ENCODE measurements around the gene PPFIBP2. TPM values are rescaled to one million over a fixed set of nuclear protein-coding genes. Genes with fewer than 3 reads are reported as not detected.

Gene PPFIBP2
- polyA plus RNA-seq, 3 donors, result 5.5 to 22.6 (median 8.1) TPM

DNA sequence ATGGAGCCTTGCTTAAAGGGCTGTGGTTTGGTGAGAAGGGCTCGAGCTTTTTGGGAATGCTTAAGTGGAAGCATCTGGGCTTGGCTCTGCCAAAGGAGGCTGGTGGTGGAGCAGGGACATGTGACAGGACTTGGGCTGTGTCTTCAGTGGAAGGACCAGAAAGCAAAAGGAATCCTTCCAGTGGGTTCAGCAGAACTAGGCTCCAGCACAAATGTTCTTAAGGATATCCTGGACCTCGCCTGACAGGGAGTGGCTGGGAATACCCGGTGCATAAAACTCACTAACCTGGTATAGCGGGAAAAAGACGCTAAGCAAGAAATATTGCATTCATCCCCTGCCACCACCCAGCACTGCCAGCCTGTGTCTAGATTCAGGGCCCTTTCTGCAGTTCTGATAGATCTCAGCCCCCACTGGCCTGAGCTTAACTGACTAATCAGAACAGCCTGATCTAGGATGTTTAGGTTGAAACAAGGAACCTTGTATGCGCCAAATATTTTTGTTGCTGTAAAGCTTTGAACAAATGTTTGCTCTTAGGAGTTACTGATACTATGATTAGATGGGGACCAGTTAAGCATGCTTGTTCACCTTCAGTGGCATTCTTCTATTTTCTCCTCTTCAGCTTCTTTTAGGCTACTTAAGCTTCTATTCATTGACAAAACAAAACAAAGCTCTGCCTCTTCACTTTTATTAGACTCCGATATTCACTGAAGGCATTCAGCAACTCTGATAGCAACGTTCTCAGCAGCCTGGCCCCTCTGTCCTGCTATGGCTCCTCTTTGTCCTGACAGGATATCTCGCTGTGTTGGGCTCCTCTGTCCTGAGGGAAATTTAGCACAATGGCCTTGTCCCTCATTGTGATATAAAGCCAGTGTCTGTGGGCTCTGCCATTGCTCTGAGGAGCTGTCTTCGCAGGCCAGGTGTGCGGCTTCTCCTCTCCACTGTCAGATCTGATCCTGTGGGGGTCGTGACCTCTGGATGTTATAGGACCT lies 25.0 kb downstream of the PPFIBP2 start:
- WGBS, 3 donors, result 78 to 87% (median 85%) methylated on average over 12 of the region's 12 CpGs
- no peak overlapping the region for H3K27ac ChIP-seq (ENCODE audit: low read depth, low read length)

DNA sequence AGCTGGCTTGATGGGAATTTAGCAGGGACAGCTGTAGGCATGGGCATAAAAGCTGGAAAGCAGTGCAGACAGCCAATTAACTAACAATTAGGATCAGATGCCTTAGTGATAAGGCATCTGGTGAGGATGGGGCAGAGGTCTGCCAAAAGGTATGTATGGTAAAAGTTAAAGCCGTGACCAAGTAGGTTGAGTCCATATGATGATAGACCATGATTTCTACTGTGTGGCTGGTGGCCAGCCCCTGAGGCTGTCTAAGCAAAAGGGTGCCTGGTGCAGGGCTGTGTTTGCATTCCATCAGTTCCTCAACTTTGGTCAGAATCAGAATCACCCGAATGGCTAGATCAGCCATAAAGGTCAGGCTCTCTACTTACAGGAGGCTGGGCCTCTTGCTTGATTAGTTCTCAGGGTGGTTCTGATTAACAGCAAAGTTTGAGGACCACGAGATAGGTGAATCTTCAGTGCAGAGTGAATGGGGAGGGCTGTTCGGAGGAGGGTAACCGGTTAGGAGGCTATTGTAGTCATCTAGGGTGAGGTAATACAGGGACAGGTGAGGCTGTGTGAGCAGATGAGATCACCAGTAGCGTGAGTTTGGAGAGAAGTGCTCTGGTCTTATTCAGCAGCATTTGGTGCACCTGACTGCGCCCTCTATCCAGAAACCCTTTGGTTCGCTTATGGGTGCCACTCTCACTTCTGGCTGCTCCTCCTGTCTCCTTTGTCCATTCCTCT lies 27.2 kb downstream of the PPFIBP2 start:
- 86 to 92% (median 92%) methylated on average over 8 of the region's 8 CpGs for WGBS, 3 donors
- H3K27ac ChIP-seq (ENCODE audit: low read depth, low read length), result no peak overlapping the region

DNA sequence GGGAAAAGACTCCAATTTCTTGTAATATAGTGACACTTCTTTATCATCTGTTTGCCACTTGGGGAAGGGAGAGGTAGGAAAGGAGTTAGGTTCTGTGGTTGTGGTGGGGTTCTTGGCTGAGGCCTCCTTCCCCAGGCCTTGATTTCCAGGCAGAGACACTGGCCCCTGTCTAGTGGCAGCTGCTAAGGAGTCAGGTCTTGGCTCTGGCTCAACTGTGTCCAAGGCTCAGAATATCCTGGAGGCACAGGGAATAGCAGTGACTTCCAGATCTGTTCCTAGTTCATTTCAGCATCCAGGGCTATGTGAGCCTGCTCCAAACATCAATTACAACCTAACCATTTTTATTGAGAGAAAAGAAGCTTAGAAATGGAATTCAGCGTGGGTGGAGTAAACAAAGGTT lies 29.5 kb downstream of the PPFIBP2 start:
- 71 to 91% (median 81%) methylated on average over 1 of the region's 1 CpG for WGBS, 3 donors
- no peak overlapping the region for H3K27ac ChIP-seq (ENCODE audit: low read depth, low read length)

DNA sequence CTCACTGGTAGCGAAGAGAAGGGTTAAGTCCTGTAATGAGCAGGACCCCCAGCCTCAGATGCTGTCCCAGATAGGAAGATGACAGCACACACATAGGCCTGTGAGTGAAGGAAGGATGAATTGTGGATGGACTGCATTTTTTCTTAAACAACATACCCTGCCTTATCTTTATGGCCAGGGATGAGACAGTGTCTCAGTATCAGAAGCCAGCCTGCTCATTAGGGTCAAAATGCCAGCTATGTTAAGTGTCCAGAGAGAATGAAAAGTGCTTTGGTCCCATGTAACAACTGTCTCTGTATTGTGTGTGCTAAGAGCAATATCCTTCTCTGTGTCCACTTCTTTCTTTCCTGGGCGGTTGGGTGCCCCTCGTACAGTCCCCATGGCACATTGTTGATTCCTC lies 30.2 kb downstream of the PPFIBP2 start:
- H3K27ac ChIP-seq (ENCODE audit: low read depth, low read length), result no peak overlapping the region
- 86 to 100% (median 96%) methylated on average over 3 of the region's 3 CpGs for WGBS, 3 donors

DNA sequence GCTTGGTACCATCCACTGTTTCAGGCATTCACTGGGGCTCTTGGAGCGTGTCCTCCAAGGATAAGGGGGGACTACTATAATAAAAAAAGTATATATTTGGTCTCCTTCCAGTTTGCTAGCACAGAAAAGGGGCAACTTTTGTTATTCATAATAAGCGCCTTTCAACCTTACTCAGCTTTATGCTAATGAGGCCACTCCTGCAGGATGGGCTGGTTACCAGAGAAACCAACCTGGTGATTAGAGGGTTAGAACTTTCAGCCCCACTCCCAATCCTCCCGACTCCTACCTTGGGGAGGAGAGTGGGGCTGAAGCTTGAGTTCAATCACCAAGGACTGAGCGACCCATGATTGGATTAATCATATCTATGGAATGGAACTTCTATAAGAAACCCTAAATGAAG lies 31.8 kb downstream of the PPFIBP2 start:
- 92 to 93% (median 92%) methylated on average over 4 of the region's 4 CpGs for WGBS, 3 donors
- no peak overlapping the region for H3K27ac ChIP-seq (ENCODE audit: low read depth, low read length)

DNA sequence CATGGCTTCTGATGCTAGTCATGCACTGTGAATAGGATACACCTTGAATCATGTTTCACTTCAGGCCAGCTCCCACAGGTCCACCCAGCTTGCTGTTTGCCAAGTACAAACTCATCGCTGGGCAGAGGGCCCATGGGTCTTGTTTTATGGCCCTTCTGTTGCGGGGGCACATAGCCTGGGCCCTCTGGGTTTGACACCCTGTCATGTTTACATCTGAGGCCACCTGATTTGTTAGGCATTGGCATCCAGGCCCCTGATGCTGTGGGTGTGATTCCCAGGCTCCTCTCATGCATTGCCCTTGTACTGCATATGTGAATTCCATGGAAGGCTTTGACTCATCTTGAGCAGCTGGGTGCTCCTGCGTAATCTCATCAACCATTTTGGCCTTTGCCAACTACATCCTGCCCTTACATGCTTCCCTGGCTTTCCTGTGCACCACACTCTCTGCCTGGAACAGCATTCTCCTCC lies 32.6 kb downstream of the PPFIBP2 start:
- H3K27ac ChIP-seq (ENCODE audit: low read depth, low read length), result no peak overlapping the region
- 84 to 94% (median 86%) methylated on average over 3 of the region's 3 CpGs for whole genome bisulfite sequencing, 3 donors

DNA sequence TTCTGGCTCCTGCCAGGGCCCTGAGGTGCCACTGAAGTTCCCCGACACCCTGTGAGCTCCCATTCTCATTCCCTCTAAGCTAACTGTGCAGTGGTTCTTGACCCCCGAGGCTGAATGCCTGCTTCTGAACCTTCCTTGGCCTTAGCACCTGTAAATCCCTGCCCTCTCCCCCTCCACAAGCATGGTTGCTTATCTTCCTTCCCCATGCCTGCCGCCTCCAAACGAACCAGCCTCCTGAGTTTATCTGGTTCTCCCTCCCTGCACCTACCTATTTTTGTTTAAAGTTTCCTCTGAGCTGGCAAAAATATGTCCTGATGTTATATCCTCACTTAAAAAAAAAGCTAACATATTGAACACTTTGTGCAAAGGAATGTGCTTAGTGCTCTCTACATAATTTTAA lies 33.9 kb downstream of the PPFIBP2 start:
- H3K27ac ChIP-seq (ENCODE audit: low read depth, low read length), result no peak overlapping the region
- WGBS, 3 donors, result 59 to 76% (median 71%) methylated on average over 4 of the region's 4 CpGs

DNA sequence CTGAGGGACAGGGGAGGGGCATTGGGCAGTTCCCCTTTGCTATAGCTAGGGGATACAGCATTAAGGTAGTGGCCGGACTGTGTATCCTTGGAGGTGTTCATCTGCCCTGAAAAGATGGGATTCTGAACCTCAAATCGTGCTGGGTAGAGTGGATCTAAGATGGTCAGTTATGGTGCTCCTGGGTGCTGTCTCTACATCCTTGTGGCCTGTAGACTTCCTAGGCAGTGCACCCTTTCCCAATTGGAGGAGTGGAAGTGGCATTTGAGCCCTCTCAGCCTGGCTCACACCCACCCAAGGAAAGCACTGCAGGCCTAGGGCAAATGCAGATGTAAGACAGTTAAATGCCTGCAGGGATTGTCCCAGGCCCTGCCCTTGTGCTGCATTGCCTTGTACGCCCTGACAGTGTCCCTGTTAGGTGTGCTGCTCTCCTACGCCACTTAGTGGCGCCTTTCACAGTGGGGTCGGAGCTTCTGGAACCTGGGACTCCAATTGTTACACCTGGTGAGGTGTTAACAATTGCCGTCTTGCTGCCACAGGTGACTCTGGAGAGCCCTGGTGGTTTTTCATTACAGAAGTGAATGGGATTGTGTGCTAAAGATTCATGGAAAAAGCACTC lies 35.0 kb downstream of the PPFIBP2 start:
- WGBS, 3 donors, result 62 to 85% (median 73%) methylated on average over 7 of the region's 7 CpGs
- no peak overlapping the region for H3K27ac ChIP-seq (ENCODE audit: low read depth, low read length)

DNA sequence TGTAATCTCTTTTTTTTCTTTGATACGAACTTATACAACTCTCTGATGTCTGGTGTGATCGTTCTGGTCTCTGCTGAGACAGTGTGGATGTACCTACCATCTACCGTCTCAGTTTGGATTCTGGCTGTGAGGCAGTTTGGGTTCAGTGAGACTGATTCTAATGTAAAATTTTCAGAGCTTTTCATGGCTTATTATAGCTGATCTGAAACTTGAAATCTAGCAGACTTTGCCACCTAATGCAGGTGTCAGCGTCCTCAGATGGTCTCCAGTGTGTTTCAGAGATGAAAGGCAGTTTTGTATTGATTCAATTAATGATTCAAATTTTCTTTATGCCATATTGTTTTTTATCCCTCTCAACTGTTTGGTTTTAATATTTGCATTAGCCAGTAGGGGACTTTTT lies 35.9 kb downstream of the PPFIBP2 start:
- H3K27ac ChIP-seq (ENCODE audit: low read depth, low read length), result no peak overlapping the region
- 64 to 94% (median 88%) methylated on average over 4 of the region's 4 CpGs for WGBS, 3 donors

DNA sequence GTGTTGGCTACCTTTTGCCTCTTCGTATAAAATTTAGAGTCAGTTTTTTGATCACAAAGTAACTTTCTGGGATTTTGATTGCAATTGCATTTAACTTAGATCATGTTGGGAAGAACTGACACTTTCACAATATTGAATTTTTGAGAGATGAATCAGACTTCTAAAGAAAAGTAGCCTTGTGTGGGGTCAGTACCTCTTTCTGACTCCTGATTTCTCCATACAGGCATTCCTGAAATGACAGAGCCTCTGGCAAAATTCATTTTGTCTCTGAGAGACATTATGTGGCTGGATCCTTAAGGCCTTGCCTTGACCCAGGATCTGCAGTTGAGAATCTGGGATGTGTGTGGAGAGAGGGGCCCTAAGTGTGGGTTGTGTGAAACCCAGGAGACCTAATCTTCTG lies 37.8 kb downstream of the PPFIBP2 start:
- WGBS, 3 donors, result 78 to 94% (median 84%) methylated on average over 1 of the region's 1 CpG
- H3K27ac ChIP-seq (ENCODE audit: low read depth, low read length), result no peak overlapping the region

DNA sequence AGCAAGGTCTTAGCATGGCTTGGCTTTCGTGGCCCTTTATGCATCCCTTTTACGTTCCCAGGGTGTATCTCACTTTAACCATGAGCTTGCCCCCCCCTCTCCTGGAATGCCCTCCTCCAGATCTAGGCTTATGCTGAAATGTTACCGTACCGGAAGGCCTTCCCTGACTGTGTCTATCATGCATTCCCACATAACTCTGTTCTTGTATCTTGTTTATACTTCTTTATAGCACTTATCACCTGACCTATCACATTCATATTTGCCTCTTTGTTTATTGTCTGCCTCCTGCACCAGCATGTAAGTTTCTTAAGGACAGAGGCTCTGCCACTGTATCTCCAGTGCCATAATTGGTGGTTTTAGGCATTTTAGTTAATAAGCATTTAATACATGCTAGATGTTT lies 38.9 kb downstream of the PPFIBP2 start:
- WGBS, 3 donors, result 85 to 95% (median 91%) methylated on average over 4 of the region's 4 CpGs
- H3K27ac ChIP-seq (ENCODE audit: low read depth, low read length), result no peak overlapping the region

DNA sequence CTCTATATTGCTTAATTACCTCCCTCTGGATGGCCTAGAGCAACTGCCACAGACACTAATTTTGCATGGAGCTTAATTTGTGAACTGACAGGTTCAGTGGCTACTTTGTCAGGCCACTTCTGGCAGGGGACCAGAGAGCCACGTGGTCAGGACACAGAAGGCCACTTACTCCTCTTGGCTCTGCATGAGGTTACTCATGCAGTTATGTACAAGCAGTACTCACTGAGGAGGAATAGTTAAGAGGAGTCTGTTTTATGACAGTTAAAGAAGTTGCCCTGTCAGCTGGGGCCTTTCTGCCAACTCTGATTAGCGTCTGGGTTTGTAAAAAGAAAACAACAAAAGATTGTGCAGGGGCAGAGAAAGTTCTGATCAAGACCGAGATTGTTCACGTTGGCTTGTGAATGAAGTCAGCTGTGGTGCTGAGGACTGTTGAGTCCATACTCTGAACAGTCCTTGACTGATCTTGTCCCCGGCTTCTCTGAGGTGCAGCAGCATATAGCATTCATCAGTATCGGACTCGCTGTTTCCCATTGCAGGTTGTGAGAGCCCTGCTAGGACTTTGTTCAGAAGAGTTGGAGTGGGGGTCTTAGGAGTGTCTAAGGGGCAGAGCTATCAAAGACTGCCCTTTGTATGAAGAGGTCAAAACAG lies 41.4 kb downstream of the PPFIBP2 start:
- WGBS, 3 donors, result 47 to 68% (median 62%) methylated on average over 7 of the region's 7 CpGs
- H3K27ac ChIP-seq (ENCODE audit: low read depth, low read length), result no peak overlapping the region

DNA sequence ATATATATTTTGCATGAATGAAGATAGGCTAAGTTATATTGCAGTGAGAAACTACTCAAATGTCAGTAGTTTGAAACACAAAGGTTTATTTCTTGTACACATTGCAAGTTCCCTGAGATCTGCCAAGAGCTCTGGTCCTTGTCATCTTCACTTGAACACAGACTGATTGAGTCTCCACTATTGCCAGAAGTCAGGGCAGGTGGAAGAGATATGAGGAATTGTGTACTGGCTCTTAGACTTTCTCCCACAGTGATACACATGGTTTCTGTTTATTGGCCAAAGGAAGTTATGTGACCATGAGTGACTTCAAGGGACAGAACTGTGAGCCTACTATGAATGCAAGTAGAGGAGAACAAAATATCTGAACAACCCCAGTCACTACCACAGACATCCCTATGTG lies 44.2 kb downstream of the PPFIBP2 start:
- no peak overlapping the region for H3K27ac ChIP-seq (ENCODE audit: low read depth, low read length)

DNA sequence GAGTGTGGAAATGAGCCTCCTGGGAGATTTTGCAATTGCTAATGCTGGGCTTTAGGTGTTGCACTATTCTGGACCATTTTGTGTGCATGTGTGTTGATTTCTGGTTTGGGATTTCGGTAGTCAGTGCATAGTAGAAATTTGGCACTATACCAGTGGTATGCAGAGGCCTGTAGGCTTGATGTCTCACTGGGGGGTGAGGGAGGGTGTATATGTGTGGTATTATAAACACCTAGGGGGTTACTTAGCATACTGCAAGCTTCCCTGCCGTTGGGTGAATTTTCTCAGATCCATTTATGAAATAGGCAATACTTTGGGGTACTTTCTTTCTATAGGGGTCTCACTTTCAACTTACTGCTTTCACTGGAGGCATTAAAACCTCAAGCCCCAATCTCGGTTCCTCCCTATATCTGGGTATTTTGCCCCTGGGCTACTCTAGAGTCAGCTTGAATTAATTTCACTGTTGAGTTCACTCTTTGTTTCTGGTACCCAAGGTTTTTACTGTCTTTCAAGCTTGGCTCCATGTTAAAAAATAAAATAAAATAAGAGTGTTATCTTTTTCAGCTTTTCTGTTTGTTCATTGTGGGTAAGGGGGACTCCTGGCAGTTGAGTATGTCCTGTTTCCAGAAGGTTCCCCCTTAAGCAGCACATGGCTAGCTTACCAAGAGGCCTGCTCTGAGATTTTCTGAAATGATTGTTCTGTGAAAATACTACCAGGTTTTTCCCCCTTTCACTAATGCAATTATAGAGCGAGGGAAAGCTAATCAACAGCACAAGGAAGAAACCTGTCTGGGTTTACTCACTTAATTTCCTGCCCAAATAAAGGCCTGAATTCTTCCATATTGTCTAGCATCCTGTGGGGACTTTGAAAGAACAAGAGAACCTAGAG lies 45.8 kb downstream of the PPFIBP2 start:
- 81 to 90% (median 86%) methylated on average over 4 of the region's 4 CpGs for WGBS, 3 donors
- no peak overlapping the region for H3K27ac ChIP-seq (ENCODE audit: low read depth, low read length)

DNA sequence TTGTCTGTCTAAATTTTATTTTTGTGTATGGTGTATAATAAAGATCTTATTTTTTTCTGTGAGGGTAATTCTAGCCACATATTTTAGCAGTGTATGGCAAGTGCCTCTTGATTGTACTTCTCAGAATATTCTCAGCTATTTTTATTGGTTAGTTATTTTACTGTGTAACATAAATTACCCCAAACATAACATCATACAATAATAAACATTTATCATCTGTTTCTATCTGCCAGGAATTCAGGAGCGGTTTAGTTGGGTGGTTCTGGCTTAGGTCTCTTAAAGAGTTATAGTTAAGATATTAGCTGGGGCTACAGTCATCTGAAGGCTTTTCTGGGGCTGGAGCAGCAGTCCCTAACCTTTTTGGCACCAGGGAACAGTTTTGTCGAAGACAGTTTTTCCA lies 47.8 kb downstream of the PPFIBP2 start:
- no peak overlapping the region for H3K27ac ChIP-seq (ENCODE audit: low read depth, low read length)
- WGBS, 3 donors, result 43 to 77% (median 61%) methylated on average over 2 of the region's 2 CpGs

DNA sequence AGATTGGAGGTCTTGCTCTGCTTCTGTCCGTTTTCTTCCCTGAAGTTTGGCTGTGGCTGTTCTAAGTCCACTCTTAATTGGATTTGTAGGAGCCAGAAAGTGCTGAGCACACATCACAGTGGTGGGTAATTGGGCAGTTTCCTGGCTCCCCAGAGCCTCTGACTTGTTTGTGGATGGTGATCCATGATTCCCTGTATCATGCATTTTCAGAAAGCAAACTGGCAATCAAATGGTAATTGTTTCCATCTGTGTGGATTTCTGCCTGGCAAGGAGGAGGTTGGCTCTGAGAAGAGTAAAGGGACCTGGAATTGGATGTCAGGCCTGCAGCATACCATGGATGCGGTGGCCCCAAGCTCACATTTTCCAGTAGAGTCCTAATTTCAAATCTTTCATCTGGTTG lies 49.5 kb downstream of the PPFIBP2 start:
- H3K27ac ChIP-seq (ENCODE audit: low read depth, low read length), result no peak overlapping the region
- WGBS, 3 donors, result 78 to 84% (median 82%) methylated on average over 2 of the region's 2 CpGs

DNA sequence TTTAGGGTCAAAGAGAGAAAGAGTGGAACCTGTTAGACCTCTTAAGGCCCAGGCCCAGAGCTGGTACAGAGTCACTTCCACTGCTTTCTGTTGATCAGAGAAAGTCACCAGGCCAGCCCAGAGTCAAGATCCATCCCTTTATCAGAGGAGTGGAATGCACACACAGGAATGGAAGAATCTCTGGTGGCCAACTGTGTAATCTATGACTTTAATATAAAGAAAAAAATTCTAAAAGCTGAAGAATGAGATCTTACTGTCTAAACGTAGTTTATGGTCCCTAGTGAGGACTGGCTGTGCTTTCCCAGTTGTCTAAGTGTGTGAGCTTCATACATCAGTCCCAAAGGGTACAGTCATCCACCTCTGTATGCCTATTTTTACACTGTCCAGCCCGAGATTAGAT lies 51.0 kb downstream of the PPFIBP2 start:
- H3K27ac ChIP-seq (ENCODE audit: low read depth, low read length), result no peak overlapping the region
- WGBS, 3 donors, result 46 to 54% (median 46%) methylated on average over 2 of the region's 2 CpGs

DNA sequence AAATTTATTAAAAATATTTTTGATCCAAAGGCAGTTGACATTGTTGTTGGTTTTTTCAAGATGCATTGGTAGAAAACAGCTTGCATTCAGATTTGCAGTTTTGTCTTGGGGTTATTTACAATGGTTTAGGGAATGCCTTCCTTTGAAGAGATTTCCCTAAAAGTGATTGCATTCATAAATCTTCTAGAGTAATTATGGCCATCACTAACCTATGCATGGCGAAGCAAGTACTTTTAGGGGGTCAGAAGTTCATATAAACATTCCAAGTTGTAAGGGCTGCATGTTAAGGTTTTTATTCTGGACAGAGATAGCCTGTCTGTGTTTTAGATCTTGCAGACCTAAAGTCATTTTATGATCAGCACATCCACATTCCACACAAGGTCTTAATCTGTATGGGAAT lies 53.5 kb downstream of the PPFIBP2 start:
- WGBS, 3 donors, result 65 to 79% (median 74%) methylated on average over 1 of the region's 1 CpG
- no peak overlapping the region for H3K27ac ChIP-seq (ENCODE audit: low read depth, low read length)

All from adipose tissue (tissue), 3 donors.